SK-N-DZ (cell line): ENCODE results near the gene PSMB4. TPM values are rescaled to one million over a fixed set of nuclear protein-coding genes. Genes with fewer than 3 reads are reported as not detected.
"Not testable (repeated sequence)": the region's sequence is repeated elsewhere in the genome, so short reads cannot be mapped to it uniquely, and the experiment has no call there.

ENCODE experiments used
- DNase-seq: peaks from one replicate; pipeline ENCODE4 v3.0.0-alpha.2; 2015; ENCODE audit warnings: low spot score
- polyA plus RNA-seq, 2 experiments: library from polyadenylated mRNA; depleted of rRNA; stranded (reverse); fragments of >200 nt; gene quantifications; 2 replicates each; pipeline ENCODE4 v1.2.3, GENCODE V29; 2014

PSMB4 gene
- polyA plus RNA-seq (2014; cell fraction: cytosol; rRNA removed), result 577 and 606 TPM in 2 replicates
- polyA plus RNA-seq (2014; cell fraction: nucleus; rRNA removed), result 584 and 729 TPM in 2 replicates

- peak; percentile 95 for DNase-seq
These were observed at the start of gene PSMB4 for GRCh38 chr1:151399324-151400171. Gene PSMB4 (plus strand): TSS chr1:151399573. CDS start chr1:151399588, 15 bp downstream.

GRCh38 chr1:151350323-151350722, 49.0 kb upstream of the PSMB4 start:
- DNase-seq, result not testable (repeated sequence)

DNA sequence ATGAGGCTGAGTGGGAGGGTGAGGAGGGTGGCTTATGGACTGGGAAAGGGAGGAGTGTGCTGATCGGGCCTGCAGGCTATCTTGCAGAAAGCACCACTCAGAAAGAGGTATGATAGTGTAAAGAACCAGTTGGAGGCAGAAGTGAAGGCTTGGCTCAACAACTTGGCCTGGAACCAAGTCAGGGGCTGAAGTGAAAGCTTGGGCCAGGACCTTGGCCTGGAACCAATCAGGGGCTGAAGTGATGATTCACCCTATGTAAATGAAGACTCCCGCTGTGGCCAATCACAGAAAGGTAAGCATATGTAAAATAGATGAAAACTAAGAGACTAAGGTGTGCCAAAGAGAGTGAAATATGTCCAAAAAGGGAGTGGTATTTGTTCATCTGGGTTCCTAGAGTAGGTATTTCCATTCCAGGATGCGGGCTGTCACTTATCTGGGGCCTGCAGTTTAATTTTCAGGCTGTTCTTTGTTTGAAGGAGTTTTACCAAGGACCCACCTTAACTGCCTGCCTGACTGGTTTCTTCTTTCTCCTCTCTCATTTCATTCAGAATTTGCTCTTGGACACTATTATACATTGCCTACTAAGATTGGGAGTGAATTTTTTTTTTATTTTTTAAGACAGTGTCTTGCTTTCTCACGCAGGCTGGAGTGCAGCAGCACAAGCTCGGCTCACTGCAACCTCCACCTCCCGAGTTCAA, 47.2 kb upstream of the PSMB4 start:
- DNase-seq, result no peak

DNA sequence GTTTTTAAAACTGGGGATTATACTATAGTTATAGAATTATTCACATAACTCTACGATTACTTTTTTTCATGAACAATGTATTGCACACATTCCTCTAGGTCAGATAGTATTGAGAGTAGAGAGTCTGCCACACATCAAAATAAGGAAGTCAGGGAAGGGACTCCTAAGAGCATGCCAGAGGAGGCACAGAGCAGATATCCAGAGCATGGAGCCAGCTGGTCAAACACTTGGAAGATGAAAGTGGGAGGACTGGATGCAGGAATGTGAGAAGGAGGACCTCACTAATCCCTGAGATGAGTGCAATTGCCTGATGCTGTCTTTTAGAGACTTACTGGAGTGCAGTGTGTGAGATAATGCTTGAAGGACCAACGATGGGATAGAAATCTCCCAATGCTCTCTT, 42.7 kb upstream of the PSMB4 start:
- DNase-seq, result no peak

DNA sequence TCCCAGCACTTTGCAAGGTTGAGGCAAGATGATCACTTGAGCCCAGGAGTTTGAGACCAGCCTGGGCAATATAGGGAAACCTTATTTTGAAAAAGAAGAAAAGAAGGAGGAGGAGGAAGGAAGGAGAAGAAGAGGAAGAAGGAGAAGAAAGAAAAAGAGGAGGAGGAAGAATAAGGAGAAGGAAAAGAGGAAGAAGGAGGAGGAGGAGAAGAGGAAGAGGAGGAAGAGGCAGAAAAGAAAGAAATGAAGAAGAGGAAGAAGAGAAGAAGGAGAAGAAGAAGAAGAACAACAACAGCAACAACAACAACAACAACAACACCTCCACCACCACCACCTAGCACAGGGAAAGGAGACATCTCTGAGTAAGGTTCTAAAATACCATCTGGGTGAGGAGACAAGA, 37.5 kb upstream of the PSMB4 start:
- no peak for DNase-seq

- no peak for DNase-seq
These were observed 36.8 kb upstream of the PSMB4 start for GRCh38 chr1:151362308-151363155.

DNA sequence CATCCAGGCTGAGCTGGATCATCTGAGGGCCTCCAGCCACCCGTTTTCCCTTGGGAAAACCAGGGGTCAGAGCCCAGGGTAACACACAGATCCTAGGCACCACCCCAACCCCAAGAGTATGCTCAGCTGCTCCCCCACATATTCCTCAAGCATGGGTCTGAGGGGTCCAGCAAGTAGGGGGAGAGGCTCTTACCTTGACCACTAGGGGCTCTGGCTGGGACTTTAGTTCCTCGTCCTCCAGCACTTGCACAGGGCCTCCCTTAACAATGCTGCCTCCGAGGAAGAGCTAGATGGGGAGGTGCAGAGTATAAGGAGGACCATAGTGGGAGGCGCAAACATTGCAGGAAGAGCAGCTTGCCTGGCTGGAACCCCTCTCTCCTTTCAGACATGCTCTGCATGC, 34.4 kb upstream of the PSMB4 start:
- DNase-seq, result no peak

- DNase-seq, result no peak
These were observed 31.5 kb upstream of the PSMB4 start for GRCh38 chr1:151367658-151368392.

DNA sequence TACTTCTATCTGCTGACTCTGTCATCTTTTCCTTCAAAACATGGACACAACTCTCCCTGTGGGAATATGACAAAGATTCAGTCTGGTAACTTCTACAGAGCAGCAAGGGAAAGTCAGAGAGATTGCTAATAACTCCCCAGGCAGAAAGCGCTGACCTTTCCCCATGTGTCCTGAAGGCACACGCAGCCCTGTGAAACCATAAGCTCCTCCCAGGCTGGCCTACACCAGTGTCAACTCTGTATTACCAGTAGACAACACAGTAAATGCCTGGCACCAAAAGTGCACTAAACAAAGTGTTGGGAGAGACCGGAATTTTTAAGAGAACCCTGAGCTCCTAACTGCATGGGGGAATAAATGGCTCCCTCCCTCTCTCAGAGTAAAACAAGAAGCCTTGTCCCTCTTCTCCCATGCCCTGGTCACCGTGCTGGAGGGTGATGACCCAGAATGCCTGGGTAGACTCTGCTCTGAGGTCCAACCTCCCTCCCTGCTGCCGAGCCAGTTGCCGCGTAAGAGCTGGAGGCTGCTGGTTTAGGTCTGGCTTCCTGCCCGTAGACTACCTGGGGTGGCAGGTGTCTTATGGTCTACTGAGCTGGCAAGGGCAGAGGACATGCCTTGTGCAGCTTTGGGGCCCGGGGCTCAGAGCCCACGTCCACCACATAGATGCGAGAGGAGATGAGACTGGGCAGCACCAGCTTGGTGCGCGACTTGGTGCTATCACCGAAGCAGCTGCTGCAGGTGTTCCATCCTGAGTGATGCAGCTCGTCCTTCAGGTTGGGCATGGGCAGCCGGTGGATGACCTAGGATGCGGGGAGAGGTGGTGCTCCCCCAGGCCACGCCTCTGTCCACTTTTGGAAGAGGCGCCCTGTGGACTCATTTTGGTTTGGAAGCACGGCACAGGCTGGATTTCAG, 30.7 kb upstream of the PSMB4 start:
- DNase-seq, result no peak

DNA sequence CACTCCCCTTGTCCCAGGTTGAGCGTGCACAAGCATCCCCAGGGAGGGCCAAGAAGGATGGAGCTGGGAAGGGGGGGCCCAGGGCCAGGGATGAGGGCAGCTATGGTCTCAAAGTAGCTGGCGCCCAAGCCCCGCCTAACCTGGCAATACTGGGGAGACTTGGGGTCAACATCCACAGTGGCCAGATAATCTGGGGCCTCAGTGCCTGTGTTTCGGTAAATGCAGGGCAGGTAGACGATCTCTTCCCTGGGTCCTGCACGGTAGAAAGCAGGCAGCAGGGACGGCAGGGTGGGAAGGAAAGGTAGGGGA, 30.1 kb upstream of the PSMB4 start:
- DNase-seq, result no peak

DNA sequence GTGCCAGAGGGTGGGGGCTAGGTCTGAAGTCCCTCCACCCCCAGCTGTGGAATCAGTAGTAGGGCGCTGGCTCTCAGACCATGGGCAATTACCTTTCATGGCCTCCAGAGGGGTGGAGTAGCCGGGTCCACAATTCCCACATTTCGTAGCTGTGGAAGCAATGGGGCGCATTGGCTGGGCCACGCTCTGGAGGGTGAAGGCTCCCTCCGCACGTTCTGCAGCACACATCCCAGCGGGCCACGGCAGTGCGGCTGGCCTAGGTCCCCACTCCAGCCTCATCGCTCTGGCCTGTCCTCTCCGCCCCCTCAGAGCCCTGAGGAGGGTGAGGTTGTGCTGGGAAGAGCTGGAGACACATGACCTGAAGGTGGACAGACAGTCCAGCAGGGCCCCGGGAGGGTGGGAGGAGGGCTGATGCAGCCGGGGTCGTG, 29.7 kb upstream of the PSMB4 start:
- DNase-seq, result no peak

- no peak for DNase-seq
These were observed 29.0 kb upstream of the PSMB4 start for GRCh38 chr1:151370211-151370911.

- DNase-seq, result no peak
These were observed 27.9 kb upstream of the PSMB4 start for GRCh38 chr1:151371370-151372057.

DNA sequence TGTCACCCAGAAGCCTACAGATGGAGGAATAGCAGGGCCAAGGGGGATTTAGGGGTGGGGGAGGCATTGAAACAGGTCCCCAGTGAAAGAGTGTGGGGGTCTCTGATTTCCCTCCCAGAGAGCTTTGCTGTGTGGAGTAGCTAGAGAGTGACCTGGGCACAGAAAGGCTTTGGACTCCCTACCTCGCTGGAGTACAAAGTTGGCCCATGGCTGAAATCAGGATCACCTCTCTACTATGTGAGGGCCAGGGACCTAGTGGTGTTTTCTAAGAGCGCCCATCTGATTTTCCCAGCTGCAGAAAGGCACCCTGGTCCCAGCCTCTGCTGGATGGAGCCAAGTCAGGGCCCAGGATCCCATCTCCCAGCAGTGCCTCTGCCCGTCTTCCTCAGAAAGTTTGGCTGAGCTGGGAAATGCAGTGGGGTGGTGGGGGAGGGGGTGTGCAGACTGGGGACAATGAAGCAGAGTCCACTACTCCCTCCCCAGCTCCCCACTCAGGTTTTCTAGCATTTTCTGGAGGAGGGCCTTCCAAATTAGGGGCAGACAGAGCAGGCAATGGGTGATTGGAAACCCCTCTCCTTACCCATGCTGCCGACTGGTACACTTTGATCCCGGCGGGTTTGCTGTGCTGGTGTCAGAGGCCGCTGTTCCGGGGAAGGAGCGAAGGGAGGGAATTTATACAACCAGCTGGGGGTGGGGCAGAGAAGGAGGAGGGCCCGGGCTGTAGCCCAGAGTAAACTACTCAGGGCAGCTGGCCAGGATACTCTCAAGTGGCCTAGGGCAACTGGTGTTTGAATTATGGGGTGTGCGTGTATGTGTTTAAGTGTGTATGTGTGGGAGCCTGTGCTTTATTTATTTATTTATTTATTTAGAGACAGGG, 27.1 kb upstream of the PSMB4 start, which contains the start of gene SELENBP1:
Gene SELENBP1, minus strand, starts transcription at position 648 of the 877 bp plus-strand sequence. Its CDS starts 64 bp downstream, at position 584.
- peak; percentile 57 for DNase-seq

DNA sequence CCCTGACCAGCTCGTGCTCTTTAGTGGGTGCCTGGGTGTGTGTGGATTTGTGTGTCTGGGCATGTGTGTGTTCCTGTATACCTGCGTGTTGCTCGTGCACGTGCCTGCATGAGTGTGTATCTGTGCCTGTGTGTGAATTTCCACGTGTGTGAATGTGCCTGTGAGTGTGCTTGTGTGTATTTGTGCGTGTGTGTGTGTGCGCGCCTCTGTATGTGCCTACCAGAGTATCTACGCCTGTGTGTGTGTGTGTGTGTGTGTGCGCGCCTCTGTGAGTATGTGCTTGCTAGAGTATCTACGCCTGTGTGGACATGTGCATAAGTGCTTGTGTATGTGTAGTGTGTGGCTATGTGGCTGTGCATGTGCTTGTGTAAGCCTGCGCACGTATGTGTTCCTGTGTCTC, 26.2 kb upstream of the PSMB4 start:
- no peak for DNase-seq

- no peak for DNase-seq
These were observed 22.1 kb upstream of the PSMB4 start for GRCh38 chr1:151377150-151377884.

DNA sequence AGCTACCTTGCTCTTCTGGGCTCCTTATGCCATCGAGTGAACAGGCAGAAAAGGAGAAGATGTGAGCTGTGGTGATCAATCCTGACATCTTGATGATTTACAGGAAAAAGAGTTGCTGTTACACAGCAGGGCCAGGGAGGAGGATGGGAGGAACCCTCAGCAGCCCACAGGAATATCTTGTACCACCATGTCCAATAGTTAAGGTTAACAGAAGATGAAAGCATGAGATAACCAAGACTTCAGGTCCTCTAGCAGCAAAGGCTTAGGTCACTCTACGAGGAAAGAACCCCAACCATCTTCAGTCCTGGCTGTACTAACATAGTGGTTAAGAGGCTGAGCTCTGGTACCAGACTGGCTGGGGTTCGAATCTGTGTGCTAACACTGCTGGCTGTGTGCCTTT, 14.8 kb upstream of the PSMB4 start:
- DNase-seq, result no peak
